Measurements from ENCODE around the gene DEFB124.

DNA sequence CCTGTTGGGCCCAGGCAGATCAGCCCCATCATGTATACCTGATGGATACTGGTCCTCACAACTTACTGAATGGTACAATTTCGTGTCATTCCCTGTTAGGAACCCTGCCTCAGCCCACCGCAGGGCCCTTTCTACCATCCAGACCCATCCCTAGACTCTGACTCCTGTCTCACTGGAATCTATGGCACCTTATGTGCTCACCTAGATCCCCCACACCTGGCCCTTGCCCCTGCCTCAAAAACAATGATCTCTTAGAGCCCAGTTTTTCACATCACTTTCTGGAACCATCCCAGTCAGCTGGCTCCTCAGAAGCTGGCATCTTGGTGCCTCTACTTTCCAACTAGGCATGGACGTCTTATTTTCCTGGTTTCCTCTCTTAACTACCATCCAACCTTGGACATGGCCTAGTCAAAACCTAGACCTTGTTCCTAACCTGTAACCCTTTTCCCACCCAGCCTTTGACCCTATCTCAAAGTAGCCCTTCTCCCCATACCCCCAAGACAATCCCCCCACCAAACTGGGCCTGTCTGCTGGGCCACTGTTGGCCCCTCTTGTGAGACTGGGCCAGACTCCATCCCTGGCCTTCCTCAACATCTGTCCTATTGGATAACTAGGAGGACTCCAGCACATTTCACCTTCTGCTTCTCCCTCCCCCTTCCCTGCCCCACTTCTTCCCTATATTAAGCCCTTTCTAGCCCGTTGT, 40.3 kb upstream of the DEFB124 start:
- TF ChIP-seq, protein P1, sequence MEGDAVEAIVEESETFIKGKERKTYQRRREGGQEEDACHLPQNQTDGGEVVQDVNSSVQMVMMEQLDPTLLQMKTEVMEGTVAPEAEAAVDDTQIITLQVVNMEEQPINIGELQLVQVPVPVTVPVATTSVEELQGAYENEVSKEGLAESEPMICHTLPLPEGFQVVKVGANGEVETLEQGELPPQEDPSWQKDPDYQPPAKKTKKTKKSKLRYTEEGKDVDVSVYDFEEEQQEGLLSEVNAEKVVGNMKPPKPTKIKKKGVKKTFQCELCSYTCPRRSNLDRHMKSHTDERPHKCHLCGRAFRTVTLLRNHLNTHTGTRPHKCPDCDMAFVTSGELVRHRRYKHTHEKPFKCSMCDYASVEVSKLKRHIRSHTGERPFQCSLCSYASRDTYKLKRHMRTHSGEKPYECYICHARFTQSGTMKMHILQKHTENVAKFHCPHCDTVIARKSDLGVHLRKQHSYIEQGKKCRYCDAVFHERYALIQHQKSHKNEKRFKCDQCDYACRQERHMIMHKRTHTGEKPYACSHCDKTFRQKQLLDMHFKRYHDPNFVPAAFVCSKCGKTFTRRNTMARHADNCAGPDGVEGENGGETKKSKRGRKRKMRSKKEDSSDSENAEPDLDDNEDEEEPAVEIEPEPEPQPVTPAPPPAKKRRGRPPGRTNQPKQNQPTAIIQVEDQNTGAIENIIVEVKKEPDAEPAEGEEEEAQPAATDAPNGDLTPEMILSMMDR (IDR thresholded peaks at IDR 0.05) = no peak
- no peak for TF ChIP-seq ZFX (IDR thresholded peaks at IDR 0.05; ENCODE audit: borderline replicate concordance)

Measured in 22Rv1 (cell line).